Esophagus squamous epithelium (tissue), 4 donors: ENCODE measurements around the gene KRTAP12-1.

ENCODE experiments used
- CTCF ChIP-seq, 6 experiments: fragments of 450-650 bp in 4 of 6; fragments of 200-600 bp in 2 of 6; sonication (generic) in 2 of 6; IDR thresholded peaks; one replicate each; pipeline ENCODE4 v1.5.1; 2016 to 2019; ENCODE audit warnings: antibody characterized with exemption in 6 of 6, mild to moderate bottlenecking in 4 of 6, moderate library complexity in 4 of 6
- POLR2A ChIP-seq, 4 donors: fragments of 450-650 bp; IDR thresholded peaks; one replicate each; pipeline ENCODE4 v1.6.1; 2017; ENCODE audit warnings: antibody characterized with exemption in 4 of 4, mild to moderate bottlenecking in 4 of 4, moderate library complexity in 3 of 4

- TF ChIP-seq CTCF (IDR thresholded peaks at IDR 0.05) (no peak), POLR2A (IDR thresholded peaks at IDR 0.05) (no peak)
Measured at GRCh38 chr21:44724926-44725325, 43.0 kb upstream of the KRTAP12-1 start.
